Esophagus muscularis mucosa (tissue), 4 donors: Measurements from ENCODE around the gene PEX10. TPM values are rescaled to one million over a fixed set of nuclear protein-coding genes. Genes with fewer than 3 reads are reported as not detected.

Source experiments
- DNase-seq: peaks from one replicate; pipeline ENCODE4 v3.0.0-alpha.2; 2017; ENCODE audit errors: extremely low spot score
- H3K27ac ChIP-seq, 4 donors: fragments of 200-600 bp; sonication (generic); replicated peaks in 1 of 4; 1 replicate in 3 of 4; 2 replicates in 1 of 4; pipeline ENCODE4 v1.5.1; 2016 to 2019; ENCODE audit warnings: mild to moderate bottlenecking in 1 of 4
- H3K27me3 ChIP-seq, 4 donors: fragments of 200-600 bp; sonication (generic); one replicate each; pipeline versions ENCODE4 v1.5.1 to v1.6.0; 2016 to 2019
- H3K36me3 ChIP-seq, 4 donors: fragments of 200-600 bp; sonication (generic); one replicate each; pipeline ENCODE4 v1.5.1; 2016 to 2019
- H3K4me1 ChIP-seq, 4 donors: fragments of 200-600 bp; sonication (generic); one replicate each; pipeline ENCODE4 v1.5.1; 2016 to 2019
- H3K4me3 ChIP-seq, 4 donors: fragments of 200-600 bp; sonication (generic); 1 replicate in 2 of 4; 2 replicates in 2 of 4; pipeline ENCODE4 v1.5.1; 2016 to 2019; ENCODE audit warnings: mild to moderate bottlenecking in 4 of 4, moderate library complexity in 1 of 4
- H3K9me3 ChIP-seq, 4 donors: fragments of 200-600 bp; sonication (generic); 1 replicate in 3 of 4; 2 replicates in 1 of 4; pipeline ENCODE4 v1.5.1; 2016 to 2019
- EP300 ChIP-seq: sonication (generic); formaldehyde crosslinking; IDR thresholded peaks from one replicate; pipeline ENCODE4 v1.6.1; 2017; ENCODE audit warnings: antibody characterized with exemption
- POLR2A ChIP-seq: fragments of 450-650 bp; IDR thresholded peaks from one replicate; pipeline ENCODE4 v1.6.1; 2017; ENCODE audit warnings: antibody characterized with exemption, moderate library complexity, mild to moderate bottlenecking, low read depth
- POLR2AphosphoS5 ChIP-seq, 2 donors: sonication (generic); formaldehyde crosslinking; IDR thresholded peaks; one replicate each; pipeline ENCODE4 v1.6.1; 2017; ENCODE audit warnings: antibody characterized with exemption in 2 of 2
- WGBS: methylation state at CpG from one replicate; pipeline ENCODE4 v1.1.5; 2018; 5-methylcytosine and 5-hydroxymethylcytosine counted together
- intact Hi-C: fragments of 100-400 bp; cut with DNase I; formaldehyde crosslinking; loops from one replicate; pipeline ENCODE4 v1.15.1; 2023
- total RNA-seq, 4 donors: library from RNA; depleted of rRNA; stranded (reverse); fragments of >200 nt; gene quantifications; one replicate each; pipeline versions ENCODE4 v1.1.0 to v1.2.1, GENCODE V29; 2016
- TF ChIP-seq, protein P1 (sequence below), 3 experiments: fragments of 200-600 bp in 2 of 3; fragments of 450-650 bp in 1 of 3; sonication (generic) in 2 of 3; IDR thresholded peaks; one replicate each; pipeline ENCODE4 v1.5.1; 2017 to 2019; ENCODE audit warnings: antibody characterized with exemption in 3 of 3, mild to moderate bottlenecking in 2 of 3, moderate library complexity in 1 of 3

Gene PEX10
- total RNA-seq, 4 donors from 2014 or later, result 14.2 to 27.1 (median 20.3) TPM

DNA sequence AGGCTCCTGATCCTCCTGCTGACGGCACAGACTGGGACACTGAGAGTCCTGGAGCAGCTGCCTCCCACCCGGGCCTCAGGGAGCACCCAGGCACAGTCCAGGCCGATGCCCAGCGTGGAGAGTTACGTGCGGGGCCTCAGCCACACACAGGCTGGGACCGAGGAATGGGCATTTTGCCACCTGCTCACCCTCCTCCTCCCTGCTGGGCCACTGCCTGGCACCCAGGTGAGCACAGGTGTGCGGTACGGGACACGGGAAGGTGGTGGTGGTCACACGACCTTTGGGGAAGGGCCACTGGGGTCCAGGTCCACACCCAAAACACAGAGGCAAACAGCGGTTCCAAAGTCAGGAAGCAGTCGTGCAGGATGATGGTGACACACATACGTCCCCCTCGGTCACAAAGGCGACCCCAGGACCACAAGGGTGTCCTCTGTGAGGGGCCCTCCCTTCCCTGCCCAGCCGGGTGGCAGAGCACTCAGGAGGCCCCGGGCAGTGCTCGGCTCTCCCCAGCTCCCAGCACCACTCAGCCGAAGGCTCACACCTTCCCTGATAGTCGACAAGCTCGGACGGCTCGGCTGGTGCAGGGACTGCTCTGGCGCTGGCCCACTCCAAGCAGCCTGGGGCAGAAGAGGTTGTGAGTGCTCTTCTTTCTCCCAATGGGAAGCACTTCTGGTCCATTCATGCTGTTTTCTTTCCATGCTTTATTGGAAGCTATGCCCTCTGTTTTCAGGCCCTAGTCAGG, 35.3 kb downstream of the PEX10 start:
- intact Hi-C loops, result no loop called here

DNA sequence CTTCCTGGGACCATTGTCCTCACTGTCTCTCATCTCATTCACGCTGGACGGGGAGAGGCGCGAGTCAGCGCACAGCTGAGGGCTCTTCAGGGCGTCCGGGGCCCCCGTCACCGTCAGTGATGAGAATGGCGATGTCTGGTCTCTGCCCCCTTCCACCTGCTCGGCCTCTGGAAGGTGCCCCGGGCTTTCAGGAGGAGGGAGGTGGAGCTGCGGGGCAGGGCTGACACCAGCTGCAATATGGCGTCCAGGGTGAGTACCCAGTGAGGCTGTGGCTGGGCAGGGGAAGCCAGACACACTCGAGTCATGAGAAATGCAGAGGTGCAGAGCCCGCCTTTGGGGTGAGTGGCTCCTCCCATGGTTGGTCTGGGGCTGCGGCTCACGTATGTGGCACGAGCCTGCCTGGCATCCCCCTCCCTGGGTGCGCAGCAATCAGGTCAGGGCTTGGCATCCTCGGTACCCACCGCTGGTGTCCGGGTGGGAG, 36.1 kb downstream of the PEX10 start:
- H3K9me3 ChIP-seq, result no peaks in the 10 kb centered on the region
- DNase-seq, result no peak
- intact Hi-C loops, result no loop called here

More for the DNA sequence above, 35.3 kb downstream of the PEX10 start:
- 86% methylated on average over 22 of the region's 25 CpGs for WGBS
- TF ChIP-seq, protein P1, sequence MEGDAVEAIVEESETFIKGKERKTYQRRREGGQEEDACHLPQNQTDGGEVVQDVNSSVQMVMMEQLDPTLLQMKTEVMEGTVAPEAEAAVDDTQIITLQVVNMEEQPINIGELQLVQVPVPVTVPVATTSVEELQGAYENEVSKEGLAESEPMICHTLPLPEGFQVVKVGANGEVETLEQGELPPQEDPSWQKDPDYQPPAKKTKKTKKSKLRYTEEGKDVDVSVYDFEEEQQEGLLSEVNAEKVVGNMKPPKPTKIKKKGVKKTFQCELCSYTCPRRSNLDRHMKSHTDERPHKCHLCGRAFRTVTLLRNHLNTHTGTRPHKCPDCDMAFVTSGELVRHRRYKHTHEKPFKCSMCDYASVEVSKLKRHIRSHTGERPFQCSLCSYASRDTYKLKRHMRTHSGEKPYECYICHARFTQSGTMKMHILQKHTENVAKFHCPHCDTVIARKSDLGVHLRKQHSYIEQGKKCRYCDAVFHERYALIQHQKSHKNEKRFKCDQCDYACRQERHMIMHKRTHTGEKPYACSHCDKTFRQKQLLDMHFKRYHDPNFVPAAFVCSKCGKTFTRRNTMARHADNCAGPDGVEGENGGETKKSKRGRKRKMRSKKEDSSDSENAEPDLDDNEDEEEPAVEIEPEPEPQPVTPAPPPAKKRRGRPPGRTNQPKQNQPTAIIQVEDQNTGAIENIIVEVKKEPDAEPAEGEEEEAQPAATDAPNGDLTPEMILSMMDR (IDR thresholded peaks at IDR 0.05), result no peak
- no peak for DNase-seq
- Histone ChIP-seq H3K27me3 (no peaks in the 10 kb centered on the region), H3K9me3 (no peaks in the 10 kb centered on the region), H3K4me3 (no peak overlapping the region), H3K36me3 (peaks cover 0 to 12% (median 4%) of the 10 kb centered on the region in 4 donors), H3K4me1 (peaks cover 9 to 12% (median 12%) of the 10 kb centered on the region in 4 donors), H3K27ac (no peak overlapping the region)

DNA sequence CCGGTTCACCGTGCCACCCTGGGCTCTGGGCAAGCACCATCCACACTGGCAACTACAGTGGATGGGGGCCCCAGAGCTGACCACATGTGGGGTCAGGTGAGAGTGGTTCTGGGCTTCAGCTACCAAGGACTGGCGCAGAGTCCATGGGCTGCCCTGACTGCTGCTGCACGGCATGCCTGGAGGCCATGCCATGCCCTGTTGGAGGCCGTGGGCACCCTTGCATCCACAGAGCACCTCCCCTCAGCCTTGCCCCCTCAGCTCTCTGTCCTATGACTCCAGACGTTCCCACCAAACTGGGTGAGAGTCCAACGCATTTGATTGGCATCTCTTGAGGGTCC, 36.5 kb downstream of the PEX10 start:
- Histone ChIP-seq H3K9me3 (no peaks in the 10 kb centered on the region), H3K4me3 (no peak overlapping the region), H3K27me3 (no peaks in the 10 kb centered on the region), H3K36me3 (peaks cover 0 to 24% (median 6%) of the 10 kb centered on the region in 4 donors), H3K27ac (no peak overlapping the region), H3K4me1 (no peaks in the 10 kb centered on the region)
- intact Hi-C loops, result no loop called here
- TF ChIP-seq POLR2AphosphoS5 (IDR thresholded peaks at IDR 0.05) (no peak), POLR2A (no peak)
- WGBS, result 91% methylated on average over 4 of the region's 7 CpGs
- DNase-seq, result no peak

More for the DNA sequence above, 36.1 kb downstream of the PEX10 start:
- WGBS, result 92% methylated on average over 6 of the region's 23 CpGs
- TF ChIP-seq POLR2AphosphoS5 (IDR thresholded peaks at IDR 0.05) (no peak), POLR2A (no peak), EP300 (no peak)
- TF ChIP-seq, protein P1 (IDR thresholded peaks at IDR 0.05), result no peak
- Histone ChIP-seq H3K4me1 (peaks cover 3 to 4% (median 4%) of the 10 kb centered on the region in 4 donors), H3K27me3 (no peaks in the 10 kb centered on the region), H3K4me3 (no peak overlapping the region), H3K36me3 (peaks cover 0 to 20% (median 6%) of the 10 kb centered on the region in 4 donors), H3K27ac (no peak overlapping the region)

DNA sequence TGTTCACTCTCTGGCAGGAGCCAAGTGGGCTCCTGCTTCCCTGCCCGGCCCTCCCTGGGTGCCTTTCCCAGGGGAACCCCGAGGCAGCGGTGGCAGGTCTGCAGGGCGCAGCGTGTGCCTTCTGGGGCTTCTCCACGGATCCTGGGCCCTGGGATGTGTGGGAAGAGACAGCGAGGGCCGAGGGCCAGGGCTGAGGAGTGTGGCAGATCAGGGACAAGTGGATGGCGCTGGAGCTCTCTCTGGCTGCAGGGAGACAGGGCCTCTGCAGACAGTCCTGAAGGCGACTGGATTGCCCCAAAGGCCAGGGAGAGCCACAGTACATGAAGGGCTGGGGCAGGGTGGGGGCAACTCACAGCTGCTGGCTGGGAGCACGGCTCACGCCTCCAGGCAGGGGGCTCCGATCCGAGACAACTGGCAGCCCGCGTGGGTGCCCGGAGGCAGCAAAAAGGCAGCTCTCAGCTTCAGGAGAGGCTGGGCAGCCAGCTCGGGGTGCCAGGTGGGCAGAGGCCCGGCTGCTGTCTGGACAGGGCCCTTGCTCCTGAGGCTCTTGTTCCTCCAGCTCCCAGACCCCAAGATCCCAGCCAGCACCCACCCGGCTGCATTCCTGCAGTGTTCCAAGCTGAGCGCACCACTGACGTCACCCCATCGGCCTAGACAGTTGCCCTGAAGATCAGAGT, 37.0 kb downstream of the PEX10 start:
- TF ChIP-seq EP300, result no peak
- no peak for TF ChIP-seq POLR2A
- no peak for TF ChIP-seq POLR2AphosphoS5 (IDR thresholded peaks at IDR 0.05)
- TF ChIP-seq, protein P1 (IDR thresholded peaks at IDR 0.05), result no peak
- Histone ChIP-seq H3K27ac (no peak overlapping the region), H3K4me1 (no peaks in the 10 kb centered on the region), H3K4me3 (no peak overlapping the region), H3K36me3 (peaks cover 0 to 28% (median 6%) of the 10 kb centered on the region in 4 donors), H3K27me3 (no peaks in the 10 kb centered on the region), H3K9me3 (no peaks in the 10 kb centered on the region)
- DNase-seq, result no peak
- 82% methylated on average over 10 of the region's 23 CpGs for WGBS
- intact Hi-C loops, result no loop called here
